ENCODE data around the gene PSMD2. TPM values are rescaled to one million over a fixed set of nuclear protein-coding genes. Genes with fewer than 3 reads are reported as not detected.

The PSMD2 gene
- total RNA-seq, 3 donors from 2014 or later (not counting 1 experiment from before 2014, with no cell fraction given), result 218 to 237 (median 231) TPM

DNA sequence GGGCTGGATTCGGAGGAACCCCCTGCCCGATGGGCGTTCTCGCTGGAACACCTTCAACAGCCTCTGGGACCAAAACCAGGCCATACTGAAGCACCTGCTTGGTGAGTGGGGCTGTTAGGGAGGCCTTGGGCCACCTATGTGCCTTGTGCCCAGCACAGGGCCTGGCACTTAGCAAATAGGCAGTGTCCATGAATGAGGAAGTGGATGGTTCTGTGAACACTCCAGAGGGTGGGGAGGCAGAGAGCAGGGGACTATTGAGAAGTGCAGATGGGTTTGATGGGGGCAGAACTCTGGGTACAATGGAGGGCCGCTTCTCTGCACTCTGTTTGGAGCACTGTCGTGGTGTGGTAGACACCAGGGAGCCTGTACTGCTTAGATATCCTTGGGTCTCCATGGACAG, 21.7 kb upstream of the PSMD2 start:
- Histone ChIP-seq H3K27me3 (ENCODE audit: control insufficient read depth, insufficient read depth, low read length) (peaks cover 19% of the 10 kb centered on the region), H3K9me3 (ENCODE audit: control insufficient read depth, insufficient read depth, low read length) (no peaks in the 10 kb centered on the region), H3K27ac (ENCODE audit: low read length) (no peak overlapping the region), H3K4me1 (ENCODE audit: control insufficient read depth, insufficient read depth, low read length) (no peaks in the 10 kb centered on the region), H3K36me3 (ENCODE audit: control insufficient read depth, insufficient read depth, low read length) (no peaks in the 10 kb centered on the region), H3K4me3 (ENCODE audit: low read length) (no peak overlapping the region)
- 94% methylated on average over 6 of the region's 6 CpGs for WGBS (ENCODE audit: insufficient coverage)
- ATAC-seq (no peak), DNase-seq (no peak)
- intact Hi-C loops (cut with micrococcal nuclease), result no loop called here
- H3K36me3 Mint-ChIP-seq, result no peaks in the 10 kb centered on the region
- peaks cover 0 to 6% of the 10 kb centered on the region in 2 donors for H3K4me1 Mint-ChIP-seq
- H3K27ac Mint-ChIP-seq, result no peak overlapping the region
- TF ChIP-seq, protein P1, sequence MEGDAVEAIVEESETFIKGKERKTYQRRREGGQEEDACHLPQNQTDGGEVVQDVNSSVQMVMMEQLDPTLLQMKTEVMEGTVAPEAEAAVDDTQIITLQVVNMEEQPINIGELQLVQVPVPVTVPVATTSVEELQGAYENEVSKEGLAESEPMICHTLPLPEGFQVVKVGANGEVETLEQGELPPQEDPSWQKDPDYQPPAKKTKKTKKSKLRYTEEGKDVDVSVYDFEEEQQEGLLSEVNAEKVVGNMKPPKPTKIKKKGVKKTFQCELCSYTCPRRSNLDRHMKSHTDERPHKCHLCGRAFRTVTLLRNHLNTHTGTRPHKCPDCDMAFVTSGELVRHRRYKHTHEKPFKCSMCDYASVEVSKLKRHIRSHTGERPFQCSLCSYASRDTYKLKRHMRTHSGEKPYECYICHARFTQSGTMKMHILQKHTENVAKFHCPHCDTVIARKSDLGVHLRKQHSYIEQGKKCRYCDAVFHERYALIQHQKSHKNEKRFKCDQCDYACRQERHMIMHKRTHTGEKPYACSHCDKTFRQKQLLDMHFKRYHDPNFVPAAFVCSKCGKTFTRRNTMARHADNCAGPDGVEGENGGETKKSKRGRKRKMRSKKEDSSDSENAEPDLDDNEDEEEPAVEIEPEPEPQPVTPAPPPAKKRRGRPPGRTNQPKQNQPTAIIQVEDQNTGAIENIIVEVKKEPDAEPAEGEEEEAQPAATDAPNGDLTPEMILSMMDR (IDR thresholded peaks at IDR 0.05), result no peak
- H3K9me3 Mint-ChIP-seq, result no peaks in the 10 kb centered on the region
- H3K27me3 Mint-ChIP-seq (ENCODE audit: low read depth in 2 of 2), result peaks cover 38 to 56% of the 10 kb centered on the region in 2 donors
- no peak overlapping the region for H3K4me3 Mint-ChIP-seq

DNA sequence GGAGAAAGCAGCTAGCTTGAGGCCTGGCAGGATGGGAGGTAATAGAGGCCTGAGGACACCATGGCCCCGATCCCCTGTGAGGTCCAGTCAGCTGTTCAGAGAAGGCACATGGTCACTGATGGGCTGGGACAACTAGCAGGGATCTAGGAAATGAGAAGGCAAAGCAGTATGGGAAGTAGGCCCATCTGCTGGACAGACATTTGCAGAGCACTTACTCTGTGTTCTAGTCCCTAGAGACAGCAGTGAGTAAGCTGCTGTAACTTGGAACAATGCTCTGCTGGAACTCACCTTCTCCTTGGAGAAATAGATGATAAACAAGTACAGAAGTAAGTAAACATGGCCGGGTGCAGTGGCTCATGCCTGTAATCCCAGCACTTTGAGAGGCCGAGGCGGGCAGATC, 16.1 kb upstream of the PSMD2 start:
- H3K27ac Mint-ChIP-seq, result no peak overlapping the region
- no peaks in the 10 kb centered on the region for H3K36me3 ChIP-seq (ENCODE audit: control insufficient read depth, insufficient read depth, low read length)
- H3K4me1 ChIP-seq (ENCODE audit: control insufficient read depth, insufficient read depth, low read length), result no peaks in the 10 kb centered on the region
- intact Hi-C loops (cut with micrococcal nuclease), result no loop called here
- DNase-seq (no peak), ATAC-seq (no peak)
- H3K36me3 Mint-ChIP-seq, result no peaks in the 10 kb centered on the region
- no peaks in the 10 kb centered on the region for H3K9me3 ChIP-seq (ENCODE audit: control insufficient read depth, insufficient read depth, low read length)
- H3K27me3 ChIP-seq (ENCODE audit: control insufficient read depth, insufficient read depth, low read length), result no peaks in the 10 kb centered on the region
- H3K4me3 Mint-ChIP-seq, result no peak overlapping the region
- H3K27ac ChIP-seq (ENCODE audit: low read length), result no peak overlapping the region
- H3K27me3 Mint-ChIP-seq (ENCODE audit: low read depth in 2 of 2), result peaks cover 26 to 44% of the 10 kb centered on the region in 2 donors
- TF ChIP-seq, protein P1 (IDR thresholded peaks at IDR 0.05), result no peak
- H3K4me3 ChIP-seq (ENCODE audit: low read length), result no peak overlapping the region
- WGBS (ENCODE audit: insufficient coverage), result 89% methylated on average over 2 of the region's 4 CpGs
- H3K9me3 Mint-ChIP-seq, result no peaks in the 10 kb centered on the region
- H3K4me1 Mint-ChIP-seq, result no peaks in the 10 kb centered on the region

DNA sequence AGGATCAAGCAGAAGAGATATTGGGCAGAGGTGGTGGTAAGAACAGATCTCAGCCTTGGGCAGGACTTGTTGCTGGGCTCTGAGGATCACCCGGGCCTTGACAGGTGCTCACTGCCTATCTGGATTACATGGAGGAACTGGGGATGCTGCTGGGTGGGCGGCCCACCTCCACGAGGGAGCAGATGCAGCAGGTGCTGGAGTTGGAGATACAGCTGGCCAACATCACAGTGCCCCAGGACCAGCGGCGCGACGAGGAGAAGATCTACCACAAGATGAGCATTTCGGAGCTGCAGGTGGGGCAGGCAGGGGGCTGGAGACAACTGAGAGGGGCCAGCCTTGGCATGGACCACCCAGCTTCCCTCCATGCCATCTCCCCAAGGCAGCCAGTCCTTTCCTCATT, 15.4 kb upstream of the PSMD2 start:
- no peaks in the 10 kb centered on the region for H3K9me3 Mint-ChIP-seq
- H3K27me3 ChIP-seq (ENCODE audit: control insufficient read depth, insufficient read depth, low read length), result no peaks in the 10 kb centered on the region
- H3K36me3 ChIP-seq (ENCODE audit: control insufficient read depth, insufficient read depth, low read length), result no peaks in the 10 kb centered on the region
- no peak for ATAC-seq
- H3K27ac ChIP-seq (ENCODE audit: low read length), result no peak overlapping the region
- H3K9me3 ChIP-seq (ENCODE audit: control insufficient read depth, insufficient read depth, low read length), result no peaks in the 10 kb centered on the region
- H3K4me3 Mint-ChIP-seq, result no peak overlapping the region
- DNase-seq, result no peak
- TF ChIP-seq, protein P1 (IDR thresholded peaks at IDR 0.05), result no peak
- 94% methylated on average over 8 of the region's 8 CpGs for WGBS (ENCODE audit: insufficient coverage)
- no peaks in the 10 kb centered on the region for H3K36me3 Mint-ChIP-seq
- intact Hi-C loops (cut with micrococcal nuclease), result no loop called here
- H3K4me3 ChIP-seq (ENCODE audit: low read length), result no peak overlapping the region
- peaks cover 22 to 40% of the 10 kb centered on the region in 2 donors for H3K27me3 Mint-ChIP-seq (ENCODE audit: low read depth in 2 of 2)
- H3K4me1 Mint-ChIP-seq, result no peaks in the 10 kb centered on the region
- no peaks in the 10 kb centered on the region for H3K4me1 ChIP-seq (ENCODE audit: control insufficient read depth, insufficient read depth, low read length)
- no peak overlapping the region for H3K27ac Mint-ChIP-seq

DNA sequence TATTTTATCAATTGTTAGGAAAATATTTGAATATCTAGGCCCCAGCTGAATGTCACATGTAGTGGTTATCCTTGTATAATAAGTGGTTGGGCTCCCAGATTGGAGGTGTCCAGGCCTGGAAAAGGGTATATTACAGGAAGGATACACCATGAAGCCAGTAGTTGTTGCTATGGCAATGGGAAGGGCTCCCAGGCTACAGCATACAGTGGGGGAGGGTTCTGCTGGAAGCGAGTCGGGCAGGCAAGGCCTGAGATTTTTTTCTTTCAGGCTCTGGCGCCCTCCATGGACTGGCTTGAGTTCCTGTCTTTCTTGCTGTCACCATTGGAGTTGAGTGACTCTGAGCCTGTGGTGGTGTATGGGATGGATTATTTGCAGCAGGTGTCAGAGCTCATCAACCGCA, 14.3 kb upstream of the PSMD2 start:
- Histone ChIP-seq H3K4me1 (ENCODE audit: control insufficient read depth, insufficient read depth, low read length) (no peaks in the 10 kb centered on the region), H3K9me3 (ENCODE audit: control insufficient read depth, insufficient read depth, low read length) (no peaks in the 10 kb centered on the region), H3K27me3 (ENCODE audit: control insufficient read depth, insufficient read depth, low read length) (no peaks in the 10 kb centered on the region), H3K27ac (ENCODE audit: low read length) (no peak overlapping the region), H3K4me3 (ENCODE audit: low read length) (no peak overlapping the region), H3K36me3 (ENCODE audit: control insufficient read depth, insufficient read depth, low read length) (no peaks in the 10 kb centered on the region)
- H3K4me1 Mint-ChIP-seq, result no peaks in the 10 kb centered on the region
- intact Hi-C loops (cut with micrococcal nuclease), result loop anchor here (5.0 kb wide), 1 partner anchor 387 kb away; no protein-coding TSS in a partner anchor
- no peak overlapping the region for H3K4me3 Mint-ChIP-seq
- 42% methylated on average over 4 of the region's 4 CpGs for WGBS (ENCODE audit: insufficient coverage)
- TF ChIP-seq, protein P1 (IDR thresholded peaks at IDR 0.05), result no peak
- ATAC-seq (peak in 1 of 3 donors; percentile 38), DNase-seq (peak in 1 of 2 donors; percentile 41)
- no peaks in the 10 kb centered on the region for H3K9me3 Mint-ChIP-seq
- H3K36me3 Mint-ChIP-seq, result no peaks in the 10 kb centered on the region
- H3K27me3 Mint-ChIP-seq (ENCODE audit: low read depth in 2 of 2), result peaks cover 17 to 33% of the 10 kb centered on the region in 2 donors
- no peak overlapping the region for H3K27ac Mint-ChIP-seq

All from natural killer cell (primary cell).